ENCODE measurements around the gene PACS2. TPM values are rescaled to one million over a fixed set of nuclear protein-coding genes. Genes with fewer than 3 reads are reported as not detected.

PACS2 gene
- total RNA-seq, 1 experiment from 2014 or later = 55.2 TPM

- POLR2A ChIA-PET = no interaction called here
- Histone ChIP-seq H3K27me3 (ENCODE audit: control insufficient read depth, insufficient read depth, low read length) (no peaks in the 10 kb centered on the region), H3K27ac (ENCODE audit: low read length) (no peak overlapping the region), H3K36me3 (ENCODE audit: control insufficient read depth, insufficient read depth, low read length) (no peaks in the 10 kb centered on the region), H3K4me1 (ENCODE audit: control insufficient read depth, insufficient read depth, low read length) (no peaks in the 10 kb centered on the region), H3K4me3 (ENCODE audit: low read depth in 2 of 2, low read length in 2 of 2) (no peak overlapping the region), H3K9me3 (ENCODE audit: control insufficient read depth, insufficient read depth, low read depth, low read length) (no peaks in the 10 kb centered on the region)
- no peak for ATAC-seq
- no TSS peak for BruUV-seq (replicated peaks)
- intact Hi-C loops (cut with micrococcal nuclease; ENCODE audit: unreplicated experiment) = no loop called here
- TF ChIP-seq SIN3A (IDR thresholded peaks at IDR 0.05; ENCODE audit: borderline replicate concordance, insufficient read depth, low read depth, low read length) (no peak), REST (IDR thresholded peaks at IDR 0.05; ENCODE audit: insufficient read depth in 1 of 2, low read depth in 2 of 2, low read length in 1 of 2) (no peak), TCF7L2 (IDR thresholded peaks at IDR 0.05; ENCODE audit: low read depth, low read length) (no peak), POLR2AphosphoS5 (IDR thresholded peaks at IDR 0.05; ENCODE audit: low read depth, low read length) (no peak), CTCF (IDR thresholded peaks at IDR 0.05) (no peak)
- no peak for DNase-seq (ENCODE audit: low read depth, low spot score)
- in situ Hi-C loops (cut with HindIII; ENCODE audit: low pct_unique_long_range_greater_than_20kb, low sequenced_read_pairs) = no loop called here
- CTCF ChIA-PET = no interaction called here
These were observed 54.5 kb downstream of the PACS2 start for GRCh38 chr14:105368910-105369652.

GRCh38 chr14:105369653-105370040 lies 55.1 kb downstream of the PACS2 start:
- no peak for TF ChIP-seq TCF7L2 (IDR thresholded peaks at IDR 0.05; ENCODE audit: low read depth, low read length)
- TF ChIP-seq SIN3A (IDR thresholded peaks at IDR 0.05; ENCODE audit: borderline replicate concordance, insufficient read depth, low read depth, low read length) = no peak
- no peak for TF ChIP-seq POLR2AphosphoS5 (IDR thresholded peaks at IDR 0.05; ENCODE audit: low read depth, low read length)
- no peak for TF ChIP-seq REST (IDR thresholded peaks at IDR 0.05; ENCODE audit: insufficient read depth in 1 of 2, low read depth in 2 of 2, low read length in 1 of 2)
- no peak for TF ChIP-seq CTCF (IDR thresholded peaks at IDR 0.05)
- Histone ChIP-seq H3K9me3 (ENCODE audit: control insufficient read depth, insufficient read depth, low read depth, low read length) (no peaks in the 10 kb centered on the region), H3K36me3 (ENCODE audit: control insufficient read depth, insufficient read depth, low read length) (no peaks in the 10 kb centered on the region), H3K27ac (ENCODE audit: low read length) (no peak overlapping the region), H3K27me3 (ENCODE audit: control insufficient read depth, insufficient read depth, low read length) (no peaks in the 10 kb centered on the region), H3K4me3 (ENCODE audit: low read depth in 2 of 2, low read length in 2 of 2) (no peak overlapping the region), H3K4me1 (ENCODE audit: control insufficient read depth, insufficient read depth, low read length) (no peaks in the 10 kb centered on the region)
- in situ Hi-C loops (cut with HindIII; ENCODE audit: low pct_unique_long_range_greater_than_20kb, low sequenced_read_pairs) (no loop called here), intact Hi-C loops (cut with micrococcal nuclease; ENCODE audit: unreplicated experiment) (loop anchor here (10.0 kb wide), 1 partner anchor 115 kb away; the partner anchor contains the start of gene CRIP1)
- POLR2A ChIA-PET = no interaction called here
- ATAC-seq (no peak), DNase-seq (ENCODE audit: low read depth, low spot score) (no peak)
- BruUV-seq (replicated peaks) = no TSS peak
- CTCF ChIA-PET = no interaction called here
